Immature natural killer cell (primary cell): ENCODE data around the gene CDC7. TPM values are rescaled to one million over a fixed set of nuclear protein-coding genes. Genes with fewer than 3 reads are reported as not detected.

Experiments used
- DNase-seq, 3 donors: peaks; one replicate each; pipeline ENCODE4 v3.0.0; 2022; ENCODE audit warnings: mixed read lengths in 1 of 3
- H3K27ac Mint-ChIP-seq, 6 donors: one replicate each; pipeline ENCODE4 v1.8.0; 2020; ENCODE audit warnings: mixed read lengths in 6 of 6, mild to moderate bottlenecking in 5 of 6, inconsistent platforms in 4 of 6, moderate library complexity in 3 of 6
- H3K27me3 Mint-ChIP-seq, 3 donors: one replicate each; pipeline ENCODE4 v1.8.0; 2020 to 2021; ENCODE audit warnings: low read depth in 3 of 3, mild to moderate bottlenecking in 3 of 3, mixed read lengths in 3 of 3, moderate library complexity in 3 of 3, inconsistent platforms in 1 of 3
- H3K36me3 Mint-ChIP-seq, 3 donors: one replicate each; pipeline ENCODE4 v1.8.0; 2020; ENCODE audit warnings: mixed read lengths in 3 of 3, inconsistent platforms in 2 of 3, mild to moderate bottlenecking in 2 of 3
- H3K4me1 Mint-ChIP-seq, 2 donors: one replicate each; pipeline ENCODE4 v1.8.0; 2020; ENCODE audit warnings: inconsistent platforms in 2 of 2, mild to moderate bottlenecking in 2 of 2, mixed read lengths in 2 of 2, moderate library complexity in 1 of 2
- H3K4me3 Mint-ChIP-seq, 5 donors: one replicate each; pipeline ENCODE4 v1.8.0; 2020; ENCODE audit warnings: mild to moderate bottlenecking in 5 of 5, mixed read lengths in 5 of 5, inconsistent platforms in 3 of 5, moderate library complexity in 3 of 5
- H3K9me3 Mint-ChIP-seq, 6 donors: one replicate each; pipeline ENCODE4 v1.8.0; 2020; ENCODE audit warnings: mild to moderate bottlenecking in 6 of 6, mixed read lengths in 6 of 6, inconsistent platforms in 4 of 6, moderate library complexity in 3 of 6
- polyA plus RNA-seq, 3 donors: library from polyadenylated mRNA; unstranded; fragments of 300-500 nt; fragmentation: Illumina TruSeq; gene quantifications; one replicate each; pipeline ENCODE4 v1.2.3, GENCODE V29; 2021

CDC7 gene
- polyA plus RNA-seq, 3 donors from 2014 or later: 1.2 to 3.8 (median 2.4) TPM

- Mint-ChIP-seq H3K9me3 (no peaks in the 10 kb centered on the region), H3K36me3 (peaks cover 3 to 5% (median 3%) of the 10 kb centered on the region in 3 donors), H3K4me1 (peaks cover 97 to 98% of the 10 kb centered on the region in 2 donors), H3K27ac (peak overlapping the region; percentile 96 to 99 (median 96)), H3K4me3 (peak overlapping the region; percentile 59 to 76 (median 74)), H3K27me3 (peaks cover 8 to 22% (median 8%) of the 10 kb centered on the region in 3 donors)
- DNase-seq: no peak
Measured at GRCh38 chr1:91557039-91557690, 56.5 kb downstream of the CDC7 start.

DNA sequence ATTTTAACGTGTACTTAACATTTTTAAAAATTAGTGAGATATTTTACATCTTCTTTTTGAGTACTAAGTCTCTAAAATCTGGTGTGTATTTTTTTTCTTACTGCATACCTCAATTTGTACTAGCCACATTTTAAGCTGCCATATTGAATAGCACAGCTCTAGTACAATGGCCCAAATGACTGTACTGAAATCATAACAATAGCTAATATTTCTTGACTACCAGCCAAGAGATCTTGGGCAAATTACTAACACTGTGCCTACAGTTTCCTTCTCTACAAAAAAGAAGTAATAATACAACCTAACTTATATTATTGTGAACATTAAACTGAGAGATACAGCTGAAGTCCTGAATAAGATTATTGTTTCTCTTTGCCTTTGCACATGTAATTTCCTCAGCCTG, 57.2 kb downstream of the CDC7 start:
- Mint-ChIP-seq H3K4me1 (peaks cover 91 to 96% of the 10 kb centered on the region in 2 donors), H3K36me3 (peaks cover 3 to 5% (median 3%) of the 10 kb centered on the region in 3 donors), H3K4me3 (peak overlapping the region in 4 of 5 donors; percentile 41 to 76 (median 46)), H3K27me3 (peaks cover 8 to 22% (median 8%) of the 10 kb centered on the region in 3 donors), H3K27ac (peak overlapping the region; percentile 96 to 99 (median 96)), H3K9me3 (no peaks in the 10 kb centered on the region)
- DNase-seq: no peak

DNA sequence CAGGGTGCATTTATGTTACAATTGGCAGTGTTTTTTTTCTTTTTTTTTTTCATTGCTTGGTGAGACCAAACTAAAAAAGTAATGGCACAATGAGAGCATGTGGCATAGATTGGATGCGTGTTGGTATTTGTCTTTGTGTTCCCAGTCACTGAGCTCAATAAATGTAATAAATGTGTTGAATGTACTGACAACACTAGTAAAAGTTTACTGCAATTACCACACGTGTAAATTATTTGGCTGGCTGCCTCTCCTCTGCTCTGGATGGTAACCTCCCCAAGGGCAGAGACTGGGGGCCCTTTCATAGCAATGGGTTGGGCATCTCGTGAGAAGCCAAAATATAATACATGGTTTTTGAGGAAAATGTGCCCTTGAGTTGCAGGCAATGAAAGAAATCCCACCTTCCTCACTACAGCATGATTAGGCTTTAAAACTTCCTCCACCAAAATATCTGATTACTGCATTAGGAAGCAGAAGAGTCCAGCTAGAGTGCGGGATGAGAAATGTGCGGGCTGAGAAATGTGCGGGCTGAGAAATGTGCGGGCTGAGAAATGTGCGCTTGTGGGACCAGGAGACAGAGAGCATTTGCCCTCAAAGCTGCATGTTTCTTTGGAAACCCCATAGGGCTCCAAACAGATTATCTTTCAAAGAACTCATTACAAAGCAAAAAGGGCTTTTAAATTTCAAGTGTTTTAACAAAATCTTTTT, 58.5 kb downstream of the CDC7 start:
- Mint-ChIP-seq H3K36me3 (peaks cover 4 to 9% (median 7%) of the 10 kb centered on the region in 3 donors), H3K9me3 (peaks cover 0 to 5% (median 2%) of the 10 kb centered on the region in 6 donors), H3K4me3 (peak overlapping the region; percentile 44 to 78 (median 66)), H3K27ac (peak overlapping the region; percentile 96 to 99 (median 96)), H3K27me3 (peaks cover 8 to 22% (median 8%) of the 10 kb centered on the region in 3 donors), H3K4me1 (peaks cover 84 to 87% of the 10 kb centered on the region in 2 donors)
- no peak for DNase-seq

DNA sequence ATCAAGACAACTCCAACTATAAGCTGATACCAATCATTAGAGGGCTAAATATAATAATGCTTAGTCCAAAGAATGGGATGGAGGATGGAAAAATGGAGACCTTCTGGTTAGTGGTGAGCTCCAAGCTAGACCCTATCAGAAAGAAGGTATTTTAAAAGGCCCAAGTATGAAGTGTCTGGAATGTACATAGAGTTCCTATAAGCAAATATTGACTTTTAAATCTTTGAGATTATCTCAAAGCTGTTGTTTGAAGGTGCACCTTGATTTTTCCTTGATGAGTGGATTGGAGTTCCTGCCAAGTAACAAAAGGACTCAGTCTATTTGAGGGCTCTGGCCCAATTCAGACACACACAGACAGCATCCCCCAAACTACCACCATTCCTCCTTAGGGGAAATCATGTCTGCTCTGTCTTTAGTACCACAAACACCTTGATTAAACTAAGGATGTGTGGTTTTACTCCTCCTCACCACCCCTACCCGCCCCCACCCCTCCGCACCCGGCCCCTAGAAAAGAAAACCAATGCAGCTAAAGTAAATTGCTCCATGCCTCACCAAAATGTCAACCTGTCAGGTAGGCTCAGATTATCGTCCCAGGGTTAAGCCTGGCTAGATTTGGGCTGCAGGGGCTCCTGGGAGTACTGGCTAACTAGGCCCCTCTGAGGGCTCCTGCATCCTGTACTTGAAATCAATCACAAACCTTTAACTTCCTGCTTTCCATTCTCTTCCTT, 59.4 kb downstream of the CDC7 start:
- Mint-ChIP-seq H3K9me3 (peaks cover 0 to 9% (median 4%) of the 10 kb centered on the region in 6 donors), H3K36me3 (peaks cover 8 to 13% (median 8%) of the 10 kb centered on the region in 3 donors), H3K4me1 (peaks cover 83 to 87% of the 10 kb centered on the region in 2 donors), H3K4me3 (peak overlapping the region; percentile 66 to 80 (median 76)), H3K27ac (peak overlapping the region; percentile 95 to 99 (median 96)), H3K27me3 (peaks cover 8 to 22% (median 8%) of the 10 kb centered on the region in 3 donors)
- peak; percentile 45 to 59 (median 45) for DNase-seq

GRCh38 chr1:91564888-91565701, 64.4 kb downstream of the CDC7 start:
- no peak for DNase-seq
- Mint-ChIP-seq H3K36me3 (peaks cover 8 to 13% (median 13%) of the 10 kb centered on the region in 3 donors), H3K9me3 (peaks cover 0 to 14% (median 5%) of the 10 kb centered on the region in 6 donors), H3K4me3 (no peak overlapping the region), H3K27ac (peak overlapping the region in 4 of 6 donors; percentile 5 to 88 (median 45)), H3K4me1 (peaks cover 52 to 58% of the 10 kb centered on the region in 2 donors), H3K27me3 (peaks cover 2 to 7% (median 4%) of the 10 kb centered on the region in 3 donors)

- H3K27ac Mint-ChIP-seq: peak overlapping the region in 1 of 6 donors; percentile 53
- peaks cover 0 to 4% (median 3%) of the 10 kb centered on the region in 3 donors for H3K27me3 Mint-ChIP-seq
- no peak for DNase-seq
- peaks cover 56 to 60% of the 10 kb centered on the region in 2 donors for H3K4me1 Mint-ChIP-seq
- H3K9me3 Mint-ChIP-seq: peaks cover 0 to 14% (median 6%) of the 10 kb centered on the region in 6 donors
- H3K36me3 Mint-ChIP-seq: peaks cover 6 to 13% (median 13%) of the 10 kb centered on the region in 3 donors
- no peak overlapping the region for H3K4me3 Mint-ChIP-seq
Measured at GRCh38 chr1:91567583-91567982, 66.9 kb downstream of the CDC7 start.

DNA sequence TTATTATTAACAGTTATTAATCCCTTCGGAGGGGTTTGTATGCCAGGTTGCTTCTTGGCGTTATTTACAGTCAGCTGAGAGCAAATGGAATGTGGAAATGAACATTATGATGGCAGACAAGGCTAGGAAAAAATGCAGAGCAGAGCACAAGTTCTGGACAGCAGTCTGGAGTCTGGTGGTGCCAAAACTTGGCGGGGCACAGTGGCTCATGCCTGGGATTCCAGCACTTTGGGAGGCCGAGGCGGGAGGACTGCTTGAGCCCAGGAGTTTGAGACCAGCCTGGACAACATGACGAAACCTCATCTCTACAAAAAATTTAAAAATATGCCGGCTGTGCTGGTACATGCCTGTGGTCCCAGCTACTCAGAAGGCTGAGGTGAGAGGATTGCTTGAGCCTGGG, 67.6 kb downstream of the CDC7 start:
- peak overlapping the region in 1 of 6 donors; percentile 53 for H3K27ac Mint-ChIP-seq
- peaks cover 0 to 4% (median 3%) of the 10 kb centered on the region in 3 donors for H3K27me3 Mint-ChIP-seq
- peaks cover 6 to 13% (median 13%) of the 10 kb centered on the region in 3 donors for H3K36me3 Mint-ChIP-seq
- H3K4me3 Mint-ChIP-seq: no peak overlapping the region
- peaks cover 0 to 14% (median 6%) of the 10 kb centered on the region in 6 donors for H3K9me3 Mint-ChIP-seq
- peaks cover 58 to 66% of the 10 kb centered on the region in 2 donors for H3K4me1 Mint-ChIP-seq
- no peak for DNase-seq

DNA sequence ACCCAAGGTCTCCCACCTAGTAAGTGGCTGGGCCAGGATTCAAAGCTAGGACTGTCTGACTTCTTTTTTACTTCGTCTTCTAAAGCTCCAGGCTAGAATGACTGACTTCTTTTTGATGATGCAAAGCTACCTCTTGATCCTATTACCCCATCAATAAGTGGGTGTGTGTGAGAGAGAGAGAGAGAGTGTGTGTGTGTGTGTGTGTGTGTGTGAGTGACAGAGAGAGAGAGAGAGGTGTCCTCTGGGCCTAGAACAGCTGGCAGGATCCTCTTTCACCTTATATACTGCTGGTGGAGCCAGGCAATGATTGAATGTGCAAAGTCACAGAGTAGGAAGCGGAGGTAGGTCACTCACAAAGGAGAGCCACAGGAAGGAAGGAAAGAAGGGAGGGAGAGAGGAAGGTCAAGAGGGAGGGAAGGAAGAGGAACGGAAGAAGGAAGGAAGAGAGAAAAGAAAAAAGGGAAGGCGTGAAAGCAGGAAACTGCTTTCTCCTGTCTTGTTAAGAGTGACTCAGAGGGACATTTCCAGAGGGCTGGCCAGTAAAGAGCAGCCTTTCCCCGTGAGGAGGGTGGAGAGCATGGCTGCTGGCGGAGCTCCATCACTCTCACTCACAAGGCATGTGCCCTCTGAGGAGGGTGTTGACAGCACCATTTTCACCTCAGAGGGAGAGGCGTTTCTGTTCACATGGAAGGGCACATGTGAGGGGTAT, 68.9 kb downstream of the CDC7 start:
- Mint-ChIP-seq H3K27me3 (peaks cover 1 to 5% (median 4%) of the 10 kb centered on the region in 3 donors), H3K36me3 (peaks cover 0 to 5% (median 5%) of the 10 kb centered on the region in 3 donors), H3K4me1 (peaks cover 49 to 66% of the 10 kb centered on the region in 2 donors)

GRCh38 chr1:91570120-91570448, 69.4 kb downstream of the CDC7 start:
- peak overlapping the region in 2 of 5 donors; percentile 7 to 69 for H3K4me3 Mint-ChIP-seq
- H3K27me3 Mint-ChIP-seq: peaks cover 1 to 5% (median 4%) of the 10 kb centered on the region in 3 donors
- no peak for DNase-seq
- H3K36me3 Mint-ChIP-seq: peaks cover 0 to 5% (median 5%) of the 10 kb centered on the region in 3 donors
- H3K9me3 Mint-ChIP-seq: peaks cover 0 to 5% (median under 1%) of the 10 kb centered on the region in 6 donors
- H3K4me1 Mint-ChIP-seq: peaks cover 45 to 66% of the 10 kb centered on the region in 2 donors
- H3K27ac Mint-ChIP-seq: peak overlapping the region; percentile 67 to 93 (median 88)

More for the DNA sequence above, 68.9 kb downstream of the CDC7 start:
- H3K9me3 Mint-ChIP-seq: peaks cover 0 to 6% (median 1%) of the 10 kb centered on the region in 6 donors
- peak in 1 of 3 donors; percentile 47 for DNase-seq
- H3K27ac Mint-ChIP-seq: peak overlapping the region; percentile 87 to 93 (median 90)
- H3K4me3 Mint-ChIP-seq: peak overlapping the region; percentile 34 to 69 (median 42)

DNA sequence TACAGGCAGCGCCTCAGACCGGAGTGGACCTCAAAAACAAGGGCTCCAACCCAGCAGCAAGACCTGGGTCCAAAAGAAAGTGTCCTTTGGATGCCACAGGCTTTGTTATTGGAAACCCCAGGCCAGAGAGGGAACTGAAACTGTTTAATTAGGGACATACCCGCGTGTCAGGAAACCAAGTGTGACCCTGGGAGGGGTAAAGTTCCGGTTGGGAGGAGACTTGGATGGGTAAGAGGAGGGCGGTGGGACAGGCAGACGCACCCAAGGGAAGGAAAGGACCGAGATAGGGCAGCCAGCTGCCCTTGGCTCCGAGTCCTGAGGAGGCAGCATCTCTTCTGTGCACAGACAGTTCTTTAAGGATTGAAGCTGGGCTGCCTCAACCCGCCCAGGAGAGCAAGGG, 71.4 kb downstream of the CDC7 start:
- Mint-ChIP-seq H3K4me1 (peaks cover 53 to 77% of the 10 kb centered on the region in 2 donors), H3K27ac (peak overlapping the region; percentile 59 to 93 (median 74)), H3K36me3 (peaks cover 0 to 5% (median 0%) of the 10 kb centered on the region in 3 donors), H3K9me3 (peaks cover 0 to 2% (median 0%) of the 10 kb centered on the region in 6 donors), H3K27me3 (peaks cover 1 to 5% (median 4%) of the 10 kb centered on the region in 3 donors), H3K4me3 (peak overlapping the region in 4 of 5 donors; percentile 3 to 67 (median 18))
- DNase-seq: no peak
